RCC 7860 (cell line): ENCODE data around the gene DYNLRB1.
A peak's percentile ranks its signal among the peaks of the same experiment; 100 is the strongest.

ENCODE experiments used
- DNase-seq: peaks from one replicate; pipeline ENCODE4 v3.0.0-alpha.2; 2015; ENCODE audit warnings: low spot score
- FAIRE-seq: peaks from 2 replicates; lab custom pipeline; 2012; peaks lifted over from hg19 to GRCh38; lab: Jason Lieb, UNC

The DYNLRB1 gene

GRCh38 chr20:34552569-34552968 lies 36.3 kb downstream of the DYNLRB1 start:
- no peak for DNase-seq
- no peak for FAIRE-seq

GRCh38 chr20:34553366-34553867 lies 37.2 kb downstream of the DYNLRB1 start:
- DNase-seq (no peak), FAIRE-seq (no peak)

- no peak for FAIRE-seq
- no peak for DNase-seq
Measured at GRCh38 chr20:34557936-34558319, 41.7 kb downstream of the DYNLRB1 start.

GRCh38 chr20:34558320-34559218 lies 42.3 kb downstream of the DYNLRB1 start, which contains the start of gene MAP1LC3A:
MAP1LC3A (plus strand) TSS chr20:34558718; CDS start chr20:34558869, 151 bp downstream.
- FAIRE-seq, result no peak

GRCh38 chr20:34559311-34560140 lies 43.3 kb downstream of the DYNLRB1 start:
- no peak for DNase-seq
- FAIRE-seq, result no peak

More at GRCh38 chr20:34558320-34559218, 42.3 kb downstream of the DYNLRB1 start, which contains the start of gene MAP1LC3A:
- no peak for DNase-seq

GRCh38 chr20:34560141-34560523 lies 43.9 kb downstream of the DYNLRB1 start:
- FAIRE-seq (no peak), DNase-seq (no peak)

- DNase-seq, result no peak
- FAIRE-seq, result no peak
Measured at GRCh38 chr20:34560614-34561013, 44.4 kb downstream of the DYNLRB1 start.

GRCh38 chr20:34561661-34562060 lies 45.4 kb downstream of the DYNLRB1 start:
- FAIRE-seq, result no peak
- no peak for DNase-seq

GRCh38 chr20:34562641-34563040 lies 46.4 kb downstream of the DYNLRB1 start:
- peak; percentile 25 for DNase-seq

GRCh38 chr20:34564833-34565232 lies 48.6 kb downstream of the DYNLRB1 start:
- DNase-seq (no peak), FAIRE-seq (no peak)

More at GRCh38 chr20:34562641-34563040, 46.4 kb downstream of the DYNLRB1 start:
- FAIRE-seq, result no peak

- FAIRE-seq (no peak), DNase-seq (no peak)
Measured at GRCh38 chr20:34566978-34567891, 51.0 kb downstream of the DYNLRB1 start.

- FAIRE-seq, result no peak
- DNase-seq, result no peak
Measured at GRCh38 chr20:34567892-34568865, 52.0 kb downstream of the DYNLRB1 start.

- no peak for DNase-seq
Measured at GRCh38 chr20:34569598-34569997, 53.4 kb downstream of the DYNLRB1 start.

GRCh38 chr20:34570859-34571306 lies 54.7 kb downstream of the DYNLRB1 start:
- FAIRE-seq (no peak), DNase-seq (peak; percentile 68)

More at GRCh38 chr20:34569598-34569997, 53.4 kb downstream of the DYNLRB1 start:
- no peak for FAIRE-seq

- no peak for FAIRE-seq
- no peak for DNase-seq
Measured at GRCh38 chr20:34571753-34572152, 55.5 kb downstream of the DYNLRB1 start.

- FAIRE-seq (no peak), DNase-seq (no peak)
Measured at GRCh38 chr20:34573541-34574300, 57.5 kb downstream of the DYNLRB1 start.

- FAIRE-seq (no peak), DNase-seq (no peak)
Measured at GRCh38 chr20:34574426-34574825, 58.2 kb downstream of the DYNLRB1 start.

- FAIRE-seq, result no peak
Measured at GRCh38 chr20:34574861-34575260, 58.6 kb downstream of the DYNLRB1 start.

More at GRCh38 chr20:34574861-34575260, 58.6 kb downstream of the DYNLRB1 start:
- DNase-seq, result no peak
